ENCODE results near the gene SYS1. TPM values are rescaled to one million over a fixed set of nuclear protein-coding genes. Genes with fewer than 3 reads are reported as not detected.

SYS1 gene
- polyA plus RNA-seq, 1 donor from 2014 or later = 16.1 TPM

GRCh38 chr20:45344168-45344860 is 18.6 kb upstream of the SYS1 start:
- H3K9me2 ChIP-seq (ENCODE audit: insufficient read depth, low read length) = no peaks in the 10 kb centered on the region
- no peak overlapping the region for H3K4me2 ChIP-seq (ENCODE audit: low read length)
- H3K9me3 ChIP-seq (ENCODE audit: low read length) = no peaks in the 10 kb centered on the region
- H2AFZ ChIP-seq (ENCODE audit: low read depth, low read length) = no peak overlapping the region
- H3K9ac ChIP-seq (ENCODE audit: low read length) = no peak overlapping the region
- H3K36me3 ChIP-seq (ENCODE audit: insufficient read depth, low read length) = no peaks in the 10 kb centered on the region
- peaks cover 15% of the 10 kb centered on the region for H3K27me3 ChIP-seq (ENCODE audit: insufficient read depth, low read depth, low read length)
- no peaks in the 10 kb centered on the region for H4K20me1 ChIP-seq (ENCODE audit: insufficient read depth)
- H3F3A ChIP-seq (ENCODE audit: insufficient read depth, low read length, poor library complexity, severe bottlenecking) = no peaks in the 10 kb centered on the region
- H3K4me3 ChIP-seq (ENCODE audit: low read length) = no peak overlapping the region
- H3K79me2 ChIP-seq (replicated peaks; ENCODE audit: insufficient read depth, low read length) = no peaks in the 10 kb centered on the region
- no peak overlapping the region for H3K27ac ChIP-seq (ENCODE audit: low read length)
- no peak for TF ChIP-seq CTCF (IDR thresholded peaks at IDR 0.05; ENCODE audit: poor library complexity, severe bottlenecking)
- TF ChIP-seq EP300 (conservative IDR thresholded peaks at IDR 0.05; ENCODE audit: poor library complexity, severe bottlenecking) = no peak
- TF ChIP-seq POLR2AphosphoS5 (IDR thresholded peaks at IDR 0.05) = no peak
- no peak for TF ChIP-seq SMC3 (conservative IDR thresholded peaks at IDR 0.05; ENCODE audit: poor library complexity)
- no peak for TF ChIP-seq EZH2 (IDR thresholded peaks at IDR 0.05; ENCODE audit: borderline replicate concordance, insufficient read depth, low read length, poor library complexity, severe bottlenecking)
- no peak for TF ChIP-seq REST (IDR thresholded peaks at IDR 0.05; ENCODE audit: borderline replicate concordance)

GRCh38 chr20:45345104-45345936 is 17.6 kb upstream of the SYS1 start:
- TF ChIP-seq SMC3 (conservative IDR thresholded peaks at IDR 0.05; ENCODE audit: poor library complexity) = no peak
- no peak for TF ChIP-seq REST (IDR thresholded peaks at IDR 0.05; ENCODE audit: borderline replicate concordance)
- no peak for TF ChIP-seq TAF1 (IDR thresholded peaks at IDR 0.05; ENCODE audit: low read depth)
- TF ChIP-seq RAD21 (conservative IDR thresholded peaks at IDR 0.05) = no peak
- no peak for TF ChIP-seq EP300 (conservative IDR thresholded peaks at IDR 0.05; ENCODE audit: poor library complexity, severe bottlenecking)
- no peak for TF ChIP-seq MXI1 (conservative IDR thresholded peaks at IDR 0.05; ENCODE audit: poor library complexity, severe bottlenecking)
- TF ChIP-seq EZH2 (IDR thresholded peaks at IDR 0.05; ENCODE audit: borderline replicate concordance, insufficient read depth, low read length, poor library complexity, severe bottlenecking) = no peak
- TF ChIP-seq CTCF (IDR thresholded peaks at IDR 0.05; ENCODE audit: poor library complexity, severe bottlenecking) = no peak
- no peak for TF ChIP-seq POLR2AphosphoS5 (IDR thresholded peaks at IDR 0.05)
- H3F3A ChIP-seq (ENCODE audit: insufficient read depth, low read length, poor library complexity, severe bottlenecking) = no peaks in the 10 kb centered on the region
- H3K4me2 ChIP-seq (ENCODE audit: low read length) = no peak overlapping the region
- no peaks in the 10 kb centered on the region for H3K9me3 ChIP-seq (ENCODE audit: low read length)
- no peaks in the 10 kb centered on the region for H3K9me2 ChIP-seq (ENCODE audit: insufficient read depth, low read length)
- no peak overlapping the region for H3K9ac ChIP-seq (ENCODE audit: low read length)
- no peaks in the 10 kb centered on the region for H3K36me3 ChIP-seq (ENCODE audit: insufficient read depth, low read length)
- no peaks in the 10 kb centered on the region for H3K79me2 ChIP-seq (replicated peaks; ENCODE audit: insufficient read depth, low read length)
- H2AFZ ChIP-seq (ENCODE audit: low read depth, low read length) = no peak overlapping the region
- peaks cover 15% of the 10 kb centered on the region for H3K27me3 ChIP-seq (ENCODE audit: insufficient read depth, low read depth, low read length)
- no peaks in the 10 kb centered on the region for H4K20me1 ChIP-seq (ENCODE audit: insufficient read depth)
- no peak overlapping the region for H3K4me3 ChIP-seq (ENCODE audit: low read length)
- no peak overlapping the region for H3K27ac ChIP-seq (ENCODE audit: low read length)

Data from neural cell (in vitro differentiated cells).